Fibroblast of mammary gland (primary cell): Measurements from ENCODE around the gene FAT1.
A peak's percentile ranks its signal among the peaks of the same experiment; 100 is the strongest.
"Not testable (repeated sequence)": the region's sequence is repeated elsewhere in the genome, so short reads cannot be mapped to it uniquely, and the experiment has no call there.

Experiments used
- DNase-seq: peaks from one replicate; pipeline ENCODE4 v3.0.0-alpha.2; 2010; ENCODE audit warnings: low read depth
- H3K4me3 ChIP-seq: 2 replicates; pipeline ENCODE4 v1.5.1; 2011; ENCODE audit warnings: low read depth, mild to moderate bottlenecking, low read length, moderate library complexity; ENCODE audit not compliant: control insufficient read depth
- TF ChIP-seq, protein P1 (sequence below): conservative IDR thresholded peaks from 2 replicates; pipeline ENCODE4 v1.5.1; 2011; ENCODE audit warnings: low read depth, low read length, inconsistent platforms; ENCODE audit not compliant: control insufficient read depth, insufficient read depth

FAT1 gene

DNA sequence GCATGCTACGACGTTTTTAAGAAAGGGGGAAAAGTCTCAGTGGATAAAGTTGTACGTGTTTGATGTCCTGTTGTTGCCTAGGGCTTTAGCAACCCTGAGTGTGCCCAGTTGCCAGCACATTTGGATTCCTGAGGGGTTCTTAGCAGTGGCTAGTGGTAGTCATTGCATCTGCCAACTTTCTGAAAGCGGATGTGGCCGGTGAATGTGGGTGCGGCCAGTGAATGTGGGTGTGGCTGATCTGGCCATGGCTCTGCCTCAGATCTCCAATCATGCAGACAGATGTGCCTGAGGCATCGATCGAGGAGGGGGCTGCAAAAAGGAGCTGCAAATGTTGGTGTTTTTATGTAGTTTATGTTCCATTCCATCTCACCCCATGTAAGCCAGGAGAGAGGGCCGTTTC is 41.5 kb upstream of the FAT1 start:
- TF ChIP-seq, protein P1, sequence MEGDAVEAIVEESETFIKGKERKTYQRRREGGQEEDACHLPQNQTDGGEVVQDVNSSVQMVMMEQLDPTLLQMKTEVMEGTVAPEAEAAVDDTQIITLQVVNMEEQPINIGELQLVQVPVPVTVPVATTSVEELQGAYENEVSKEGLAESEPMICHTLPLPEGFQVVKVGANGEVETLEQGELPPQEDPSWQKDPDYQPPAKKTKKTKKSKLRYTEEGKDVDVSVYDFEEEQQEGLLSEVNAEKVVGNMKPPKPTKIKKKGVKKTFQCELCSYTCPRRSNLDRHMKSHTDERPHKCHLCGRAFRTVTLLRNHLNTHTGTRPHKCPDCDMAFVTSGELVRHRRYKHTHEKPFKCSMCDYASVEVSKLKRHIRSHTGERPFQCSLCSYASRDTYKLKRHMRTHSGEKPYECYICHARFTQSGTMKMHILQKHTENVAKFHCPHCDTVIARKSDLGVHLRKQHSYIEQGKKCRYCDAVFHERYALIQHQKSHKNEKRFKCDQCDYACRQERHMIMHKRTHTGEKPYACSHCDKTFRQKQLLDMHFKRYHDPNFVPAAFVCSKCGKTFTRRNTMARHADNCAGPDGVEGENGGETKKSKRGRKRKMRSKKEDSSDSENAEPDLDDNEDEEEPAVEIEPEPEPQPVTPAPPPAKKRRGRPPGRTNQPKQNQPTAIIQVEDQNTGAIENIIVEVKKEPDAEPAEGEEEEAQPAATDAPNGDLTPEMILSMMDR: no peak
- peak; percentile 67 for DNase-seq
- peak overlapping the region; percentile 8 for H3K4me3 ChIP-seq

DNA sequence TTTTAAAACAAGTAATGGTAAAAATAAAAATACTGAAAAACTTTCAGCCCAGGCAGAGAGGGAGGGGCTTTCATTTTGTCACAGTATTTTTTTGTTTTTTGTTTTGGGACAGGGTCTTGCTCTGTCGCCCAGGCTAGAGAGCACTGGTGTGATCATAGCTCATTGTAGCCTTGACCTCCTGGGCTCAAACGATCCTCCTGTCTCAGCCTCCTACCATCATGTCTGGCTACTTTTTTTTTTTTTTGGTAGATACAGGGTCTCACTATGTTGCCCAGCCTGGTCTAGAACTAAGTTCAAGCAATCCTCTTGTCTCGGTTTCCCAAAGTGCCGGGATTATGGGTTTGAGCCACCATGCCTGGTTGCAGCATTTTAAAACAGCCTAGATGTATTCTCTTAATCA is 40.8 kb upstream of the FAT1 start:
- DNase-seq: no peak
- H3K4me3 ChIP-seq: no peak overlapping the region
- TF ChIP-seq, protein P1: no peak

DNA sequence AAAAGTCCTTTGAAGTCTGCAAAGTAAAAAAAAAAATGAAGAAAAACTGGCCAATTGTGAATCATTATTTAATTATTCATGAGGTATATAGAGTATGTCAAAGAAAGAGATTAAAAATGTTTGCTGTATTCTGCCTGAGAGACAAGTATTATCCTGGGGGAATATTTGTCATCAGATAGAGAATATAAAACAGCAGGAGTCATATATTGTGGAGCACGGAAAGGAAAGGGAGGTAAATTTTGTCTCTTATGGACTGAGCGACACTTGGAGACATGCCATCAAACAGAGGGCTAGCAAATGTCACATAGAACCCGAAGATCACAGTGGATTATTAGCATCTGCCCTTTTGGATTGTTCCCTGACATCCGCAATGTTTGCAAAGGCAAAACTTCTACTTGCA is 39.2 kb upstream of the FAT1 start:
- no peak overlapping the region for H3K4me3 ChIP-seq
- no peak for DNase-seq
- TF ChIP-seq, protein P1: no peak

DNA sequence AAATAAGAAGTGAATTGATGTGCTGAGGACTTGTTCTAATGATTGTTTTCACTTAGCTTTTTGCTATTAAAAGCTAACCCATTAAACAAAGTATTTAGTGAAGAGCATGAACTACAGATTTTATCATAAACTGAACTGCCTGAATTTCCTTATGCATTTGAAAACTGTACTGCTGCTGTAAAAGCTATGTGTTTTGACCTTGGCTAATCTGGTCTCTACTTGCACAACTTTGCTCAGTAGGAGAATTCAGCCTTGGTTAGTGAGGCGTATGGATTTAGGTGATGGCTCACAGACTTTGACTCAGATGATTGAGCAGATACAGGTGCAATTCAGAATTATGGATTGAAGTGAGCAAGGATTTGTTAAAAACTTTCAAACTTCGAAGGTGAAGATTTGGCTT is 38.7 kb upstream of the FAT1 start:
- no peak for DNase-seq
- TF ChIP-seq, protein P1: no peak
- H3K4me3 ChIP-seq: no peak overlapping the region

DNA sequence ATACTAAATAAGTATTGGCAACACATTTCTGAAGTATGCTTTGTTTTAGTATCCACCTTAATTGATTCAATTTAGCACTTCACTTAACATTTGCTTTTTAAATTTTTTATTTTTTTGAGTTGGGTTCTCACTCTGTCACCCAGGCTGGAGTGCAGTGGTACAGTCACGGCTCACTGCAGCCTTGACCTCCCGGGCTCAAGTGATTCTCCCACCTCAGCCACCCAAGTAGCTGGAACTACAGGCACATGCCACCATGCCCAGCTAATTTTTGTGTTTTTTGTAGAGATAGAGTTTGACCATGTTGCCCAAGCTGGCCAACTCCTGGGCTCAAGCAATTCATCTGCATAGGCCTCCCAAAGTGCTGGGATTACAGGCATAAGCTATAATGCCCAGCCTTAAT is 38.3 kb upstream of the FAT1 start:
- not testable (repeated sequence) for H3K4me3 ChIP-seq, DNase-seq

DNA sequence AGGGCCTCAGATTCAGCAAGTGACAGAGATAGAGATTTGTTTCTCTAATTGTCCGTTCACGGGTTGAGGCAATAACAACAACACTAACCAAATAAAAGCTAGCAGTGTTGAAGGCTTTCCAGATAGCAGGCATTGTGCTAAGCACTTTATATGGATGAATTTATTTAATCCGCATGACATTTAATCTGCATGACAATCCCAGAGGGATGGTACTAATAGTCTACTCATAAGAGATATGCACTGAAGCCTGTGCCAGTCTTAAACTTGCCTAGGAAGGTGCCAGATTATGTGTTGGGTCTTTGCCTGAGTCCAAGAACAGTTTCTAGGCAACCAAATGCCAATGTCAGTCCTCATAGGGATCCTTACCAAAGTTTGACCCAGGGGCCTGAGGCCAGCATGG is 37.7 kb upstream of the FAT1 start:
- TF ChIP-seq, protein P1: no peak
- no peak overlapping the region for H3K4me3 ChIP-seq
- DNase-seq: no peak

DNA sequence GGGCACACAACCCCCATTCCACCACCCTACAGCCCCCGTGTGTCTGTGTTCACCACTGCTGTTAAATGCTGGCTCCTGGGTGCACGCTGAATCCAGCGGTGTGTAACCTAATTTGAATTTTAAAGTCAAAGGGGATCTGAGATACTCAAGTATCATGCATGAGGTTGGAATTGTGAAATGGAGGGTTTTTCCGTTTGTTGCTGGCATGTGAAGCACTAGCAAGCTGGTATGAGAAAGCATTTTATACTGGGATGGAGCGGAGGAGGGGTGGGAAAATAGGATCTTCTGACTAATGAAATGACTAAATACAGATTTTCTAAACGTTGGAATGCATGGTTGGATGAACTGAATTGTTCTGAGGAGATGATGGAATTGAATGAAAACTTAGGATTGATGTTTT is 36.9 kb upstream of the FAT1 start:
- peak; percentile 75 for DNase-seq

More for the DNA sequence above, 36.9 kb upstream of the FAT1 start:
- TF ChIP-seq, protein P1: no peak
- H3K4me3 ChIP-seq: no peak overlapping the region
